Suppressor macrophage treated with lipopolysaccharide for 4 hours (primary cell): ENCODE results near the gene STAMBP.
A peak's percentile ranks its signal among the peaks of the same experiment; 100 is the strongest.

Source experiments
- DNase-seq: peaks from one replicate; pipeline ENCODE4 v3.0.0-alpha.2; 2020

STAMBP gene

DNA sequence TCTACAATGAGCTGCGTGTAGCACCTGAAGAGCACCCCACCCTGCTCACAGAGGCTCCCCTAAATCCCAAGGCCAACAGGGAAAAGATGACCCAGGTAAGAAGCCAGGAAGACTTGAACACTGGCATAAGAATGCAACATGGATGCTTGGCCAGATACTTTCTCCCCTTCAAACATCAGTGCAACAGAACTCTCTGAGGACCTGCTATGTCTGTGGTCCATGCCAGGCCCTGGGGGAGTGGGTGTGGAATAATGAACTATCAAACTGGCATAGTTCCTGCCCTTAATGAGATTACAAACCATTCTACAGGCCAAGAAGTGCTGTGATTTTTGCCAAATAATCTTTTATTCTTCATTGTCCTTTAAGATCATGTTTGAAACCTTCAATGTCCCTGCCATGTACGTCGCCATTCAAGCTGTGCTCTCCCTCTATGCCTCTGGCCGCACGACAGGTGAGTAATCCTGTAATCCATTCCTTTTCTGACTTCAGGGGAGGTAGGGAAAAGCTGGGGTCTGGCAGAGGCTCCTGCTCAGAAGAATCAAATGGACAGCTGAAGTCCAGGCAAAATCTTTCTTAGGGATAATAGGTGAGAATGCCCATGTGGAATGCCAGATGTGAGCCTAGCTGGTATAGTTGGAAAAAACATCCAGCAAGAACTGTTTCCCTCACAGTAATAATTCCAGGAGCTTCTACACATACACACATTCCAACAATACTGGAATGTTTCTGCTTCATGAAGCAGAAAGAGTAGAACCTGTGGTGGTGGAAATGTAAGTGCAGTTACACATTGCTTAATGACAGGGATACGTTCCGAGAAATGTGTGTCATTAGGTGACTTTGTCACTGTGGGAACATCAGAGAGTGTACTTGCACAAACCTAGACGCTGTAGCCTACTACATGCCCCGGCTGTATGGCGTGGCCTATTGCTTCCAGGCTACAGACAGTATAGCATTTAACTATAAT, 80.2 kb downstream of the STAMBP start:
- no peak for DNase-seq

DNA sequence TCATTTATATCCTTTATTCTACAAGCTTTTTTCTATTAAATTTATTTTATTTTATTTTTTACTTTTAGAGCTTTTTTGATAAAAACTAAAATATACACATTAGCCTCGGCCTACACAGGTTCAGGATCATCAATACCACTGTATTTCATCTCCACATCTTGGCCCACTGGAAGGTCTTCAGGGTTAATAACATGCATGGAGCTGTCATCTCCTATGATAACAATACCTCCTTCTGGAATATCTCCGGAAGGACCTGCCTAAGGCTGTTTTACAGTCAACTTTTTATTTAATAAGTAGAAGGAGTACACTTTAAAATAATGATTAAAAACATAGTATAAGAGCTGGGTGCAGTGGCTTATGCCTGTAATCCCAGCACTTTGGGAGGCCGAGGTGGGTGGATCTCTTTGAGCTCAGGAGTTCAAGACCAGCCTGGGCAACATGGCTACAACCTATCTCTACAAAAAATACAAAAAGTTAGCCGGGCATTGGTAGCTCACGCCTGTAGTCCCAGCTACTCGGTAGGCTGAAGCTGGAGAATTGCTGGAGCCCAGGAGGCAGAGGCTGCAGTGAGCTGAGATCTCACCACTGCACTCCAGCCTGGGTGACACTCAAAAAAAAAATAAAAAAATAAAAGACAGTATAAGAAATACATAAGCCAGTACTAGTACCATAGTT, 82.2 kb downstream of the STAMBP start:
- no peak for DNase-seq

DNA sequence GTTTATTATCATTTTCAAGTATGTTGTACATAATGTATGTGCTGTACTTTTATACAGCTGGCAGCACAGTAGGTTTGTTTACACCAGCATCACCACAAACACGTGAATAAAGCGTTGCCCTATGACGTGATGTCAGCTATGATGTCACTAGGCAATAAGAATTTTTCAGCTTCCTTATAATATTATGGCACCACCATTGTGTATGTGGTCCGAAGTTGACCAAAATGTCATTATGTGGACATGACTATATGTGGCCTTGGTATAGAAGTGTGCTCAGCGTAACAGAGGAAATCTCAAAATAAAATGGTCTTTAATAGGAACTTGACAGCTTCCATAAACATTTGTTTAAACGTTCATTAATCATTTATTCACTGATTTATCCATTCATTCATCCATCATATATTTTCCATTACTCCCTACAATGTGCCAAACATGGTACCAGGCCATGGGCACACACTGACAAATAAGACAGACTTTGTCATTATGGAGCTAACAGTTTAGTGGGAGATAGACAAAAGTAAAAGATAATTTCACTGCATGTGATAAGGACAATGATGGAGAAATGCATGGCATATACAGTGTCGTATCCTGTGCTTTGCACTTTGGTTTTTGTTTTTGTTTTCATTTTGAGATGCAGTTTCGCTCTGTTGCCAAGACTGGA, 82.9 kb downstream of the STAMBP start:
- no peak for DNase-seq

DNA sequence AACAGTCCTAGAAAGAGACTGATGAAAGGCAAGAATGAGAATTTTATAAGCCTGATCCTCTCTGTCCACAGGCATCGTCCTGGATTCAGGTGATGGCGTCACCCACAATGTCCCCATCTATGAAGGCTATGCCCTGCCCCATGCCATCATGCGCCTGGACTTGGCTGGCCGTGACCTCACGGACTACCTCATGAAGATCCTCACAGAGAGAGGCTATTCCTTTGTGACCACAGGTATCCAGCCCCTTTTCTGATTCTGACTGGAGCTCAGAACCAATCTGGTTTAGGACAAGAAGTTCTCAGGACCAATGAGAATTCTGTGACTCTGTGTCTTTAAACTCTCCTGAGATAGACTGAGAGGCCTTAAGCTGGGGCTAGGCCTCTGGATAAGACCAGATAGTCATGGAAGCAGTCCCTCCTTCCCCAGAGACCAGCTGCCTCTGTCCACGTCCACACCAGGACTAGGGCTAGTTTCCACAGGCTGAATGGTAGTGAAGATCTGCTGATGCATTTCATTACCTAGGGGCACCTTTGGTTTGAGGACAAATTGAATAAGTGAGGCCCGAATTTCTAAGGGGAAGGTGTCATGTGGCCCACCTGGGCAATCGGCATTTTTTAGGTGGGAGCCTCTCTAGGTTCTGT, 84.8 kb downstream of the STAMBP start:
- DNase-seq: no peak

DNA sequence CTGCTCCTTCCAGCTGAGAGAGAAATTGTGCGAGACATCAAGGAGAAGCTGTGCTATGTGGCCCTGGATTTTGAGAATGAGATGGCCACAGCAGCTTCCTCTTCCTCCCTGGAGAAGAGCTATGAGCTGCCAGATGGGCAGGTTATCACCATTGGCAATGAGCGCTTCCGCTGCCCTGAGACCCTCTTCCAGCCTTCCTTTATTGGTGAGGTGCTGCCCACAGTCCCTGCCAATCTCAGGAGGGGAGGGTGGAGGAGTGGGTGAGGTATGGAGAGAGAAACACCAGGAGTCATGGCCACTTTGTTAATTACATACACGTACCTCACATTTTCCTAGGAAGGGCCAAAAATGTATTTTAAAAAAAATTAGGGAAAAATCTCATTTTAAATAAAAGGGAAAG, 85.9 kb downstream of the STAMBP start:
- no peak for DNase-seq

DNA sequence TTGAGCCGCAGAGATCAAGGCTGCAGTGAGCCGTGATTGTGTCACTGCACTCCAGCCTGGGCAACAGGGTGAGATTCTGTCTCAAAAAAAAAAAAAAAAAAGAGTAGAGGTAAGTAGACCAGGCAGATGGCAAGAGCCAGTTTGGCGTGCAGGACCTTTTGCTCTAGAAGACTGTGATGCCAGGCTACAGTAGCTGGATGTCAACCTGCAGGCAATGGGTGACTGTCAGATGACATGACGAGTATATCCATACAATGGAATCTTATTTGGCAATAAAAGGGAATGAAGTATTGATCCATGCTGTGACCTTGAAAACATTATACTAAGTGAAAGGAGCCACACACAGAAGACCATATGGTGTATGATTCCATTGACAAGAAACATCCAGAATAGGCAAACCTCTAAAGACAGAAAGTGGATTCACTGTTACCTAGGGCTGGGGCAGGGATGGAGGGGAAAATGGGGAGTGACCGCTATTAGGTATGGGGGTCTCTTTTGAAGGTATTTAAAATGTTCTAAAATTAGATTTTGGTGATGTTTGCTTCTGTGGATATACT, 86.8 kb downstream of the STAMBP start:
- DNase-seq: no peak

DNA sequence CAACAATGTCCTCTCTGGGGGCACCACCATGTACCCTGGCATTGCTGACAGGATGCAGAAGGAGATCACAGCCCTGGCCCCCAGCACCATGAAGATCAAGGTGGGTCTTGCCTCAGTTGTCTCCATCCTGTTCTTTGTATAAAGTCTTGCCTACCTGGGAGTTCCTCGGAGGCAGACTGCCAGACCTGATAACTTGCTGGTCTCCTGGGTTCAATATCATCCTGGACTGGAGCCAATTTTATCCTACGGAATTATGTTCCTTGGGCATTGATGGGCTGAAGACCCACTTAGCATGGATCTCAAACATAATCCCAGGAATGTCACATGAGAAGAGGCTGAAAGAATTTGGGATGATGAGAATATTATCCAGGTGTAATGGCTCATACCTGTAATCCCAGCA, 87.9 kb downstream of the STAMBP start:
- no peak for DNase-seq

DNA sequence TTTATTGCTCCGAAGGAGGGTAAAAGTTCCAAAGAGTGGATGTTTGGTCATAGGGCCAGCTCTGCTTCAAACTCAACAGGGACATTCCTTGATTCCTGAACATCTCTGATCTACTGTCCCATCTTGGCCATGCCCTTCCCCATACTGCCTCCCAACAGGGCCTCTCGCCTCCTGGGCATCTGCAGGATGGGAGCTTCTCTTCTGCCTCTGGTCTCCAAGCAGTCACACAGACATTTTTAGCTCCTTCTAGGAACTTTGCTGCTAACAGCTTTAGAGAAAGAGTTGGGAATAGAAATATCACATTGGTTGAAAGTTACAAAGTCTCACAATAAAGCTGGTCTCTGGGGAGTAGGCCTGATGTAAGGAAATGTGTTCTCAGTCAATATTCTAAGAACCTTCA, 88.5 kb downstream of the STAMBP start:
- no peak for DNase-seq

DNA sequence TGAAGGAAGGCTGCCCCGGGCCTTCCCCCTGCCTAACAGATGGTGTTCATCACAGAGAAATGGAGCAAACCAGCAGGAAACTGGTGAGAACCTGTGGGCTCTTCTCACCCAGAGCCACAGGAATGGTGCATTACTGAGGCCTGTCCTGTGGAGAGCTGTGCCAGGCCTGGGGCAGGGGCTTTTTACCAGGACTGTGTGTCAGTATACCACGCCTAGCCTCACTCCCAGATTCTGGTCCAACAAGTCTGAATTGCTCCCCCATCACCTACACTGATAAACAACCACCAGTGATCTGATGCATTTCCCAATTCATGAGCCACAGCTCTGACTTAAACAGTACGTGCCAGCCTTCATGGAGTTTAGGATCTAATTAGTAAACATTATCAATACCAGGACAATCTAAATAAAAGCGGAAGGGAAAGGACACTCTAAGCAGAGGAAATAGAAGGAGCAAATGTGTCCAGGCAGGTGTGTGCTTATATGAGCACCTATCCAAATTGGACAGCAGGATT, 89.0 kb downstream of the STAMBP start:
- DNase-seq: no peak

DNA sequence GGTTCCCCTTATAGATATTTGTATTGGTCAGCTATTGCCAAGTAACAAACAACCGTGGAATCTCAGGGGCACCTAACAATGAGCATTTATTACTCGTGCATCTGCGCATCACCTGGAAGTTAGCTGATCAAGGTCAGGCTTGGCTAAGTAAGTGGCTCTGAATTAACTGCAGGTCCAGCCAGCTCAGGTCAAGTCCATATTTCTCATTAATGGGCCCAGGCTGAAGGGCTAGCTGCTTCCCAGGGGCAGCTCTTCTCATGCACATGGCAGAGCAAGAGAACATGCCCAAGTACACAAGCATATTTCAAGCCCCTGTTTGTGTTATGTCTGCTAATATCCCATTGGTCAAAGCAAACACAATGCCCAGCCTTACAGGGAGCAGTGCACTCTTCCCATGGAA, 90.1 kb downstream of the STAMBP start:
- no peak for DNase-seq

DNA sequence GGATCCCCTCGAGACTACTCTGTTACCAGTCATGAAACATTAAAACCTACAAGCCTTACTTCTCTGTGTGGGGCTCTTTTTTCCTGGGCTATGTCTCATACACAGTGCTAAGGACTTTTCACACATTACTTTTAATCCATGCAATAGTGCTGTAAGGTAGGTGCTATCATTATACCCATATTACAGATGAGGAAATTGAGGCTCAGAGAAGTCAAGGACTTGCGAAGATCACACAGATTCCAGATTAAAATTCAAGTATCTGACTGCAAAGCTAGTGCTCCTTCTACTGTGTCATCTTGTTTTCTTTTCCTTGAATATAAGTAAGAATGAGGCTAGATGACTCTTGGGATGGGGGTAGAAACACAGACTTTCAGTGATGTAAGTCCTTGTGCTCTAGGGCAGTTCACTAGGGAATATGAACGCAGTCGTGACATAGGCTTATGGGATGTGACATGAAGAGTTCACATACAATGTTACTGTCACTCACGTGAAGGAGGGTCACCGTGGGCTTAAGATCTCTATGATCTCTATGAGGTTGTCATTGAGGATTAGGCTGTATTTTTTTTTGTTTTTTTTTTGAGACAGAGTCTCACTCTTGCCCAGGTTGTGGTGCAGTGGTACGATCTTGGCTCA, 91.0 kb downstream of the STAMBP start:
- DNase-seq: no peak

DNA sequence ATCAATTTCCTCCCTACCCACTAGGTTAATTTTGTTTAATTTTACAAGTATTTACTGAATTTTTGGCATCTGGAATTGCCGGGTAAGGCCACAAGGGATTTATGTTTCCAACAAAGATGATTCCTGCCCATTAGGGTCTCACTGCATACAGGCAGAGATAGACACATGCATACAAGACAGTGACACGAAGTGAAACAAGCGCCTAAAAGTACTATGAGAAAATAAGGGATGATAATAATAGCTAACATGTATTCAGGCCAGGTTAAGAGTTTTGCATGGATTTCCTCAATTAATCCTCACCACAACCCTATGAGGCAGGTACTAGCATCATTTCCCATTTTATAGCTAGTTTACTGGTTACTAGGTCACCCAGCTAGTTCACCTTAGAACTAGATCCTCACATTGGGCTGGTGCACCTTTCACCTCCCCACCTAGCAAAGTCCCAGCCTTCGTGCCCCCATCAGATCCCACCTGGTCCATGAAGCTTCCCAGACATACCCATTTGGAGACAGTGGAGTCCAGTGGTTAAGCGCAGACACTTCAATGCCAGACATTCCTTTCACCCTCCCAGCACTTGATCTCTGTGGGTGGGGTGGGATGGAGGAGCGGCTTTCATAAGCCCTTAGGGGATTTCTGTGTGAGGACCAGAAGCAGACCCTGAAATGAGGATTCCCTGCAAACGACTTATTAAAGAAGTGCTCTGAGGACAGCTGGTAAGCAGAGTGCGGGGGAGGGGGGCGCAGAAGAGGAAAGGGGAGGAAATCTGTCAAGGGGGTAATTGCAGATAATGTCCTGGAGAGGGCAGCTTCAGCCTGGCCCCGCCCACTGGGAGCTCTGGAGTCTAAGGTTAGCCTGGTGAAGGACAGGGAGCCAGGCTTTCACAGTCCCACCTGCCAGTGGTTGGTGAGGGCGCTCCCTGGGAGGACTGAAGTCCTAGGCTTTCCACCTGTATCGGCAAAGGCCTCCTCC, 92.1 kb downstream of the STAMBP start:
- DNase-seq: peak; percentile 47

DNA sequence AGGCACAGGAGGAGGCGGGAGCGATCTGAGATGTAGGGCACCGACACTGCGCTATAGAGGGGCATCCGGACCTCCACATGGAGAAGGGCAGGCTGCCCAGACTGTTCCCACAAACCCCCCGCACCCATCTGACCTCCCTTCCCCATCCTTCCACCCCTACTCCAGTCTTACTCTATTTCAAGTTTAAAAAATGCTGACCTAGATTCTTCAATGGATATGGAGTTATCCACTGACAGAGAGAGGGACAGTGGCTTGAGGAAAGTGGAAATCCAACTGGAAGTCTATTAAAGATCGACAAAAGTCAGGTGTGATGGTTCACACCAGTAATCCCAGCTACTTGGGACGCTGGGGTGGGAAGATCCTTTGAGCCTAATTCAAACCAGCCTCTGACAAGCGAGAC, 92.8 kb downstream of the STAMBP start:
- no peak for DNase-seq

DNA sequence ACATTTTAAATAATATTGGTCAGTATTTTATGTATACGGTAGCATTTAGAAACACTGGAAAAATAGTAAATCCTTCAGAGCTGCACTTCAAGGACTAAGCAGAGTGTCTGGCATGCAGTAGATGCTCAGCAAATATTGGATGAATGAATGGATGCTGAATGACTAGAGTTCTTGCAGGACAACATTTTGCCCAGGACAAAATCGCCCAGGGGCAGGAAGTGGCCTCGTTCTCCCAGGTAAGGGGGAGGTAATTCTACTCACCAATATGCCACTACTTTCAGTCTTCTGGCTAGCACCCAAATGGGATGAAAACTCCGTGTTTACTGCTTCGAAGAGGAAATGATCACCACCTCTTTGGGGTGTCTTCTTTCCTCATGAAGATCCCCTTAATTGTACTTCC, 93.9 kb downstream of the STAMBP start:
- no peak for DNase-seq
